WTC11 (cell line): ENCODE data around the gene COL25A1. TPM values are rescaled to one million over a fixed set of nuclear protein-coding genes. Genes with fewer than 3 reads are reported as not detected.

Experiments
- ATAC-seq: fragments of 200-7000 bp; cut with Tn5 transposase; 2 replicates; pipeline ENCODE4 v1.10.0; 2021; ENCODE audit warnings: mild to moderate bottlenecking, moderate library complexity
- CTCF ChIA-PET: fragments of 300-600 bp; sonication (Branson Sonifier 250); formaldehyde crosslinking; loops from one replicate; lab custom pipeline; 2021; ENCODE audit warnings: antibody characterized with exemption; lab: Charles Lee
- POLR2A ChIA-PET: fragments of 350-600 bp; sonication (Branson Sonifier 250); formaldehyde crosslinking; loops from one replicate; lab custom pipeline; 2021; ENCODE audit warnings: antibody characterized with exemption; lab: Charles Lee
- DNase-seq: peaks from one replicate; pipeline ENCODE4 v3.0.0; 2021; ENCODE audit warnings: low spot score
- H3K27ac Mint-ChIP-seq: 2 replicates; pipeline ENCODE4 v1.8.0; 2021; ENCODE audit warnings: mixed read lengths
- H3K27me3 Mint-ChIP-seq: 2 replicates; pipeline ENCODE4 v1.8.0; 2021; ENCODE audit warnings: low read depth, mild to moderate bottlenecking, moderate library complexity, mixed read lengths
- H3K36me3 Mint-ChIP-seq: 2 replicates; pipeline ENCODE4 v1.8.0; 2021; ENCODE audit warnings: mixed read lengths
- H3K4me1 Mint-ChIP-seq: 2 replicates; pipeline ENCODE4 v1.8.0; 2022; ENCODE audit warnings: mixed read lengths
- H3K4me3 Mint-ChIP-seq: 2 replicates; pipeline ENCODE4 v1.8.0; 2021; ENCODE audit warnings: mild to moderate bottlenecking, moderate library complexity, mixed read lengths
- H3K9me3 Mint-ChIP-seq: 2 replicates; pipeline ENCODE4 v1.8.0; 2021; ENCODE audit warnings: mixed read lengths
- FOXP1 ChIP-seq: sonication (generic); formaldehyde crosslinking; IDR thresholded peaks from 2 replicates; pipeline ENCODE4 v1.8.0; 2022; ENCODE audit warnings: missing genetic modification reagents, mild to moderate bottlenecking, moderate library complexity, borderline replicate concordance
- GRHL2 ChIP-seq: fragments of 250-450 bp; sonication (Bioruptor Pico); IDR thresholded peaks from 2 replicates; pipeline ENCODE4 v1.8.0; 2022; ENCODE audit warnings: mild to moderate bottlenecking, moderate library complexity; ENCODE audit not compliant: insufficient replicate concordance, severe bottlenecking
- MXD4 ChIP-seq: fragments of 250-450 bp; sonication (Bioruptor Pico); IDR thresholded peaks from 2 replicates; pipeline ENCODE4 v1.8.0; 2021; ENCODE audit warnings: mild to moderate bottlenecking, moderate library complexity, borderline replicate concordance
- MYBL2 ChIP-seq: sonication (generic); formaldehyde crosslinking; IDR thresholded peaks from 2 replicates; pipeline ENCODE4 v1.8.1; 2023; ENCODE audit warnings: mild to moderate bottlenecking, moderate library complexity, missing genetic modification reagents
- NFATC4 ChIP-seq: fragments of 250-450 bp; sonication (Bioruptor Pico); IDR thresholded peaks from 2 replicates; pipeline ENCODE4 v1.9.0; 2021; ENCODE audit warnings: mild to moderate bottlenecking
- NR3C1 ChIP-seq: sonication (generic); formaldehyde crosslinking; conservative IDR thresholded peaks from 2 replicates; pipeline ENCODE4 v1.8.1; 2023; ENCODE audit warnings: low read depth, mild to moderate bottlenecking, missing genetic modification reagents
- TP53 ChIP-seq: sonication (generic); formaldehyde crosslinking; IDR thresholded peaks from 2 replicates; pipeline ENCODE4 v1.8.1; 2023; ENCODE audit warnings: mild to moderate bottlenecking, missing genetic modification reagents
- total RNA-seq: library from RNA; stranded (reverse); gene quantifications from 3 replicates; pipeline ENCODE4 v1.2.3, GENCODE V29; 2021
- TF ChIP-seq, protein P1 (sequence below): sonication (generic); formaldehyde crosslinking; IDR thresholded peaks from 2 replicates; pipeline ENCODE4 v1.8.1; 2023; ENCODE audit warnings: mild to moderate bottlenecking, missing genetic modification reagents
- TF ChIP-seq, protein P2 (sequence below): sonication (generic); formaldehyde crosslinking; IDR thresholded peaks from 2 replicates; pipeline ENCODE4 v1.8.1; 2022; ENCODE audit warnings: low read depth, missing genetic modification reagents, borderline replicate concordance
- TF ChIP-seq, protein P3 (sequence below): sonication (generic); formaldehyde crosslinking; IDR thresholded peaks from 2 replicates; pipeline ENCODE4 v1.8.0; 2023; ENCODE audit warnings: missing genetic modification reagents
- TF ChIP-seq, protein P4 (sequence below): sonication (generic); formaldehyde crosslinking; IDR thresholded peaks from 2 replicates; pipeline ENCODE4 v1.8.1; 2023; ENCODE audit warnings: mild to moderate bottlenecking, moderate library complexity, missing genetic modification reagents
- TF ChIP-seq, protein P5 (sequence below): fragments of 200-600 bp; IDR thresholded peaks from 2 replicates; pipeline ENCODE4 v1.8.0; 2022; ENCODE audit warnings: antibody characterized with exemption
- TF ChIP-seq, protein P6 (sequence below): sonication (generic); formaldehyde crosslinking; IDR thresholded peaks from 2 replicates; pipeline ENCODE4 v1.8.1; 2023; ENCODE audit warnings: mild to moderate bottlenecking, missing genetic modification reagents
- TF ChIP-seq, protein P7 (sequence below): sonication (generic); formaldehyde crosslinking; IDR thresholded peaks from 2 replicates; pipeline ENCODE4 v1.8.1; 2023; ENCODE audit warnings: mild to moderate bottlenecking, missing genetic modification reagents, moderate library complexity
- TF ChIP-seq, protein P8 (sequence below): sonication (generic); formaldehyde crosslinking; IDR thresholded peaks from 2 replicates; pipeline ENCODE4 v1.8.1; 2022; ENCODE audit warnings: mild to moderate bottlenecking, moderate library complexity, missing genetic modification reagents

The COL25A1 gene
- total RNA-seq, 1 experiment from 2014 or later: 6.6 TPM

DNA sequence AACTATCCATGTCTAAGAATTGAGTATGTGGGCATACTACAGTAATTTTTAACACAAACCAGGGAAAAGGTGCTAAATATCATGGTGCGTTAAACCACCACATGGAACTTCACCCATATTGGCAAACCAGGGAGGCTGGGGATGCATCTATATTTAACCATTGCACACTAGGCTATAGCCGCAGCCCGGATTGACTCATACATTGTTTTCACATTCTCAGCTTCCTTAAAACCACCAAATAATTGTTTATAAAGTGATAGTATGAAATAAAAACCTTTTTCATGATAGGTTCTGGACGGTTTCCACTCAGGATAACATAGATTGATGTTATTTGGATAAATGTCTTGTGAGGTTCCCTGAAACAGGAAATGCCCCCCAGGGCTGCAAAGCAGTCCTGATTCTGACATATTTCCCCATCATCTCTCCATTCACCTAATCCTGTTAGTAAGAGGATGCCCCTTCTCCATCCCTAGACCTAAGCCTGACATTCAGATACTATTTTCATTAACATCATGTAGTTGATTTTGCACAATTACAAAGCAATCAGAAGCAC, 7.9 kb downstream of the COL25A1 start:
- ATAC-seq (no peak), DNase-seq (no peak)
- Mint-ChIP-seq H3K27ac (no peak overlapping the region), H3K27me3 (no peaks in the 10 kb centered on the region), H3K4me3 (no peak overlapping the region), H3K9me3 (no peaks in the 10 kb centered on the region), H3K36me3 (no peaks in the 10 kb centered on the region), H3K4me1 (peaks cover 3% of the 10 kb centered on the region; the same call in 1 of the 2 replicates)
- POLR2A ChIA-PET: no interaction called here
- CTCF ChIA-PET: interaction anchor here (0.5 to 1.8 kb wide), 13 partner anchors 8 to 545 kb away, joined by 3 to 16 read pairs (median 4); partner anchors contain the start of gene COL25A1
- TF ChIP-seq, protein P1, sequence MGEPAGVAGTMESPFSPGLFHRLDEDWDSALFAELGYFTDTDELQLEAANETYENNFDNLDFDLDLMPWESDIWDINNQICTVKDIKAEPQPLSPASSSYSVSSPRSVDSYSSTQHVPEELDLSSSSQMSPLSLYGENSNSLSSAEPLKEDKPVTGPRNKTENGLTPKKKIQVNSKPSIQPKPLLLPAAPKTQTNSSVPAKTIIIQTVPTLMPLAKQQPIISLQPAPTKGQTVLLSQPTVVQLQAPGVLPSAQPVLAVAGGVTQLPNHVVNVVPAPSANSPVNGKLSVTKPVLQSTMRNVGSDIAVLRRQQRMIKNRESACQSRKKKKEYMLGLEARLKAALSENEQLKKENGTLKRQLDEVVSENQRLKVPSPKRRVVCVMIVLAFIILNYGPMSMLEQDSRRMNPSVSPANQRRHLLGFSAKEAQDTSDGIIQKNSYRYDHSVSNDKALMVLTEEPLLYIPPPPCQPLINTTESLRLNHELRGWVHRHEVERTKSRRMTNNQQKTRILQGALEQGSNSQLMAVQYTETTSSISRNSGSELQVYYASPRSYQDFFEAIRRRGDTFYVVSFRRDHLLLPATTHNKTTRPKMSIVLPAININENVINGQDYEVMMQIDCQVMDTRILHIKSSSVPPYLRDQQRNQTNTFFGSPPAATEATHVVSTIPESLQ (CRISPR knock-in tag): no peak
- TF ChIP-seq MXD4 (CRISPR knock-in tag): no peak
- TF ChIP-seq, protein P2, sequence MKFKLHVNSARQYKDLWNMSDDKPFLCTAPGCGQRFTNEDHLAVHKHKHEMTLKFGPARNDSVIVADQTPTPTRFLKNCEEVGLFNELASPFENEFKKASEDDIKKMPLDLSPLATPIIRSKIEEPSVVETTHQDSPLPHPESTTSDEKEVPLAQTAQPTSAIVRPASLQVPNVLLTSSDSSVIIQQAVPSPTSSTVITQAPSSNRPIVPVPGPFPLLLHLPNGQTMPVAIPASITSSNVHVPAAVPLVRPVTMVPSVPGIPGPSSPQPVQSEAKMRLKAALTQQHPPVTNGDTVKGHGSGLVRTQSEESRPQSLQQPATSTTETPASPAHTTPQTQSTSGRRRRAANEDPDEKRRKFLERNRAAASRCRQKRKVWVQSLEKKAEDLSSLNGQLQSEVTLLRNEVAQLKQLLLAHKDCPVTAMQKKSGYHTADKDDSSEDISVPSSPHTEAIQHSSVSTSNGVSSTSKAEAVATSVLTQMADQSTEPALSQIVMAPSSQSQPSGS: no peak
- TF ChIP-seq NFATC4 (CRISPR knock-in tag): no peak

DNA sequence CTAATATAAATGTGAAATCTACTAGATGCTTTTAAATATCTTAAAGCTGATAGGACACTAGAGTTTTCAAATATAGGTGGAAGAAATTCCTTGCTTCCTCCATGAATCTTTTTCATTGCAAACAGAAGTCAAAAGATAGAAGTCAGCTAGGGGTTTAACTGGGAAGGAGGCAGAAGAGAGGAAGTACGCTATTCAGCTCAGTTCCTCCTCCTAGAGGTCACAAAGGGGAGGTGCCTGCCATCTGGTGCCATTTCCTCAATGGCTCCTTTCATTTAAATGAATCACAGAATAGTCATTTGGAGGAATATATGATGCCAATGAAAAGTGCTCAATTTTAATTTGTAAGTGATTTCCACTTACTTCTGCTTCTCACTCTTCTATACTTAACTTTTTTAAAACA, 8.5 kb downstream of the COL25A1 start:
- ATAC-seq (peak; percentile 96), DNase-seq (peak; percentile 53)
- H3K4me3 Mint-ChIP-seq: no peak overlapping the region
- H3K4me1 Mint-ChIP-seq: peaks cover 3% of the 10 kb centered on the region; the same call in 1 of the 2 replicates
- ChIA-PET CTCF (interaction anchor here (0.5 to 1.8 kb wide), 30 partner anchors 9 to 545 kb away, joined by 3 to 16 read pairs (median 4); partner anchors contain the start of gene COL25A1), POLR2A (interaction anchor here (0.6 kb wide), 1 partner anchor 877 kb away, joined by 13 read pairs; no protein-coding TSS in a partner anchor)
- TF ChIP-seq, protein P3, sequence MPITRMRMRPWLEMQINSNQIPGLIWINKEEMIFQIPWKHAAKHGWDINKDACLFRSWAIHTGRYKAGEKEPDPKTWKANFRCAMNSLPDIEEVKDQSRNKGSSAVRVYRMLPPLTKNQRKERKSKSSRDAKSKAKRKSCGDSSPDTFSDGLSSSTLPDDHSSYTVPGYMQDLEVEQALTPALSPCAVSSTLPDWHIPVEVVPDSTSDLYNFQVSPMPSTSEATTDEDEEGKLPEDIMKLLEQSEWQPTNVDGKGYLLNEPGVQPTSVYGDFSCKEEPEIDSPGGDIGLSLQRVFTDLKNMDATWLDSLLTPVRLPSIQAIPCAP: no peak
- no peak for TF ChIP-seq TP53
- TF ChIP-seq, protein P4, sequence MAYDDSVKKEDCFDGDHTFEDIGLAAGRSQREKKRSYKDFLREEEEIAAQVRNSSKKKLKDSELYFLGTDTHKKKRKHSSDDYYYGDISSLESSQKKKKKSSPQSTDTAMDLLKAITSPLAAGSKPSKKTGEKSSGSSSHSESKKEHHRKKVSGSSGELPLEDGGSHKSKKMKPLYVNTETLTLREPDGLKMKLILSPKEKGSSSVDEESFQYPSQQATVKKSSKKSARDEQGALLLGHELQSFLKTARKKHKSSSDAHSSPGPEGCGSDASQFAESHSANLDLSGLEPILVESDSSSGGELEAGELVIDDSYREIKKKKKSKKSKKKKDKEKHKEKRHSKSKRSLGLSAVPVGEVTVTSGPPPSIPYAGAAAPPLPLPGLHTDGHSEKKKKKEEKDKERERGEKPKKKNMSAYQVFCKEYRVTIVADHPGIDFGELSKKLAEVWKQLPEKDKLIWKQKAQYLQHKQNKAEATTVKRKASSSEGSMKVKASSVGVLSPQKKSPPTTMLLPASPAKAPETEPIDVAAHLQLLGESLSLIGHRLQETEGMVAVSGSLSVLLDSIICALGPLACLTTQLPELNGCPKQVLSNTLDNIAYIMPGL: no peak
- TF ChIP-seq, protein P5, sequence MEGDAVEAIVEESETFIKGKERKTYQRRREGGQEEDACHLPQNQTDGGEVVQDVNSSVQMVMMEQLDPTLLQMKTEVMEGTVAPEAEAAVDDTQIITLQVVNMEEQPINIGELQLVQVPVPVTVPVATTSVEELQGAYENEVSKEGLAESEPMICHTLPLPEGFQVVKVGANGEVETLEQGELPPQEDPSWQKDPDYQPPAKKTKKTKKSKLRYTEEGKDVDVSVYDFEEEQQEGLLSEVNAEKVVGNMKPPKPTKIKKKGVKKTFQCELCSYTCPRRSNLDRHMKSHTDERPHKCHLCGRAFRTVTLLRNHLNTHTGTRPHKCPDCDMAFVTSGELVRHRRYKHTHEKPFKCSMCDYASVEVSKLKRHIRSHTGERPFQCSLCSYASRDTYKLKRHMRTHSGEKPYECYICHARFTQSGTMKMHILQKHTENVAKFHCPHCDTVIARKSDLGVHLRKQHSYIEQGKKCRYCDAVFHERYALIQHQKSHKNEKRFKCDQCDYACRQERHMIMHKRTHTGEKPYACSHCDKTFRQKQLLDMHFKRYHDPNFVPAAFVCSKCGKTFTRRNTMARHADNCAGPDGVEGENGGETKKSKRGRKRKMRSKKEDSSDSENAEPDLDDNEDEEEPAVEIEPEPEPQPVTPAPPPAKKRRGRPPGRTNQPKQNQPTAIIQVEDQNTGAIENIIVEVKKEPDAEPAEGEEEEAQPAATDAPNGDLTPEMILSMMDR: peak; percentile 66; the same call in 1 of the 2 replicates
- no peak for TF ChIP-seq MYBL2
- no peaks in the 10 kb centered on the region for H3K36me3 Mint-ChIP-seq
- H3K9me3 Mint-ChIP-seq: no peaks in the 10 kb centered on the region
- H3K27ac Mint-ChIP-seq: no peak overlapping the region
- H3K27me3 Mint-ChIP-seq: no peaks in the 10 kb centered on the region

DNA sequence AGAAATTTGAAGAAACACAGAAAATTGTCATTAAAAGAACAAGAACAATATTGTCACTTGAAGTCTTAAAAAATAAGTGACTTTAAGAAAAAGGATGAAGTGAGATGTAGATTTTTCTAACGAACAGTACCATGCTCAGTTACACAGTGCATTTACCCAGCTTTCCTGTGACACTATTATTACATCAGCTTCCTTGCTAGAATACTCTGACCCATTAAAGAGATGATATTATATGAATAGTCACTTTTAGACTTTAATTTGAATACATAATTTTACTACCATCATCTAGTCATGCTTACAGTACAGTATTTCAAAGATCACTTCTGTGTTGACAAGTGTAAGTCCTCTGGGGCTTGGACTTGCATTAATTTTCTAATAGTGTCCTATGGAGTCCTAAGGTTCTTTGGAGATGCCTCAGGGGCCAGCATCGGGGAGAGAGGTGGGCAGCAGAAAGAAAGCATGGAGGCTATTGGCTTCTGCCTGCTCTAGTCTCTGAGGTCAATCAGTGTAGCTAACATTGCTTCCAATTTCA, 10.7 kb downstream of the COL25A1 start:
- H3K27ac Mint-ChIP-seq: no peak overlapping the region
- ChIA-PET POLR2A (no interaction called here), CTCF (no interaction called here)
- H3K4me3 Mint-ChIP-seq: no peak overlapping the region
- ATAC-seq: no peak
- H3K36me3 Mint-ChIP-seq: no peaks in the 10 kb centered on the region
- H3K9me3 Mint-ChIP-seq: no peaks in the 10 kb centered on the region
- H3K27me3 Mint-ChIP-seq: no peaks in the 10 kb centered on the region
- no peak for DNase-seq
- peaks cover 3% of the 10 kb centered on the region; the same call in 1 of the 2 replicates for H3K4me1 Mint-ChIP-seq
- TF ChIP-seq FOXP1 (no peak), GRHL2 (no peak), NR3C1 (no peak)
- TF ChIP-seq, protein P6, sequence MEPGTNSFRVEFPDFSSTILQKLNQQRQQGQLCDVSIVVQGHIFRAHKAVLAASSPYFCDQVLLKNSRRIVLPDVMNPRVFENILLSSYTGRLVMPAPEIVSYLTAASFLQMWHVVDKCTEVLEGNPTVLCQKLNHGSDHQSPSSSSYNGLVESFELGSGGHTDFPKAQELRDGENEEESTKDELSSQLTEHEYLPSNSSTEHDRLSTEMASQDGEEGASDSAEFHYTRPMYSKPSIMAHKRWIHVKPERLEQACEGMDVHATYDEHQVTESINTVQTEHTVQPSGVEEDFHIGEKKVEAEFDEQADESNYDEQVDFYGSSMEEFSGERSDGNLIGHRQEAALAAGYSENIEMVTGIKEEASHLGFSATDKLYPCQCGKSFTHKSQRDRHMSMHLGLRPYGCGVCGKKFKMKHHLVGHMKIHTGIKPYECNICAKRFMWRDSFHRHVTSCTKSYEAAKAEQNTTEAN: no peak
- TF ChIP-seq, protein P7, sequence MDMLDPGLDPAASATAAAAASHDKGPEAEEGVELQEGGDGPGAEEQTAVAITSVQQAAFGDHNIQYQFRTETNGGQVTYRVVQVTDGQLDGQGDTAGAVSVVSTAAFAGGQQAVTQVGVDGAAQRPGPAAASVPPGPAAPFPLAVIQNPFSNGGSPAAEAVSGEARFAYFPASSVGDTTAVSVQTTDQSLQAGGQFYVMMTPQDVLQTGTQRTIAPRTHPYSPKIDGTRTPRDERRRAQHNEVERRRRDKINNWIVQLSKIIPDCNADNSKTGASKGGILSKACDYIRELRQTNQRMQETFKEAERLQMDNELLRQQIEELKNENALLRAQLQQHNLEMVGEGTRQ (CRISPR knock-in tag): no peak
- TF ChIP-seq, protein P8, sequence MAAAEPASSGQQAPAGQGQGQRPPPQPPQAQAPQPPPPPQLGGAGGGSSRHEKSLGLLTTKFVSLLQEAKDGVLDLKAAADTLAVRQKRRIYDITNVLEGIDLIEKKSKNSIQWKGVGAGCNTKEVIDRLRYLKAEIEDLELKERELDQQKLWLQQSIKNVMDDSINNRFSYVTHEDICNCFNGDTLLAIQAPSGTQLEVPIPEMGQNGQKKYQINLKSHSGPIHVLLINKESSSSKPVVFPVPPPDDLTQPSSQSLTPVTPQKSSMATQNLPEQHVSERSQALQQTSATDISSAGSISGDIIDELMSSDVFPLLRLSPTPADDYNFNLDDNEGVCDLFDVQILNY (CRISPR knock-in tag): no peak
- TF ChIP-seq, protein P1 (CRISPR knock-in tag): no peak
